Colonic mucosa (tissue), 4 donors: ENCODE data around the gene TET1. TPM values are rescaled to one million over a fixed set of nuclear protein-coding genes. Genes with fewer than 3 reads are reported as not detected.

ENCODE experiments used
- DNase-seq: peaks from one replicate; pipeline ENCODE4 v3.0.0-alpha.2; 2020
- H3K27ac ChIP-seq: fragments of 200-600 bp; one replicate; pipeline ENCODE4 v1.8.0; 2021
- H3K27me3 ChIP-seq: fragments of 200-600 bp; one replicate; pipeline ENCODE4 v1.8.0; 2021
- H3K36me3 ChIP-seq: fragments of 200-600 bp; one replicate; pipeline ENCODE4 v1.8.0; 2021
- H3K4me1 ChIP-seq: fragments of 200-600 bp; one replicate; pipeline ENCODE4 v1.8.0; 2021; ENCODE audit warnings: mild to moderate bottlenecking
- H3K4me3 ChIP-seq: fragments of 200-600 bp; one replicate; pipeline ENCODE4 v1.8.0; 2021
- H3K9ac ChIP-seq, 2 donors: one replicate each; pipeline ENCODE4 v1.7.0; 2013; ENCODE audit warnings: control low read depth in 2 of 2, low read depth in 2 of 2, low read length in 2 of 2
- H3K9me3 ChIP-seq: fragments of 200-600 bp; one replicate; pipeline ENCODE4 v1.8.0; 2021
- CTCF ChIP-seq: fragments of 200-600 bp; IDR thresholded peaks from one replicate; pipeline ENCODE4 v1.8.0; 2022; ENCODE audit warnings: antibody characterized with exemption, mild to moderate bottlenecking
- intact Hi-C: fragments of 100-400 bp; cut with DNase I; formaldehyde crosslinking; loops from one replicate; pipeline ENCODE4 v1.14.1; 2022
- total RNA-seq, 2 donors: library from RNA; stranded (reverse); fragmentation: NEBNext Ultra II Directional in 1 of 2; extraction: Animal tissue kit (Norgen Biotek cat#: 25700) in 1 of 2; gene quantifications; one replicate each; pipeline ENCODE4 v1.2.1, GENCODE V29; 2021
- donor health status: healthy.
- donor health status: DM: no; HTN: no; CAD: no.
- donor health status: DM: no; HTN: no; CAD: no.

Gene TET1
- total RNA-seq, 2 donors from 2014 or later, result 0.57 to 1.1 TPM

GRCh38 chr10:68526634-68527307 is 33.4 kb upstream of the TET1 start:
- intact Hi-C loops, result no loop called here
- peak overlapping the region; percentile 81 to 93 for H3K9ac ChIP-seq
- no peaks in the 10 kb centered on the region for H3K4me1 ChIP-seq
- no peaks in the 10 kb centered on the region for H3K9me3 ChIP-seq
- H3K27ac ChIP-seq, result peak overlapping the region; percentile 77
- no peaks in the 10 kb centered on the region for H3K36me3 ChIP-seq
- no peak for DNase-seq
- TF ChIP-seq CTCF, result no peak
- no peaks in the 10 kb centered on the region for H3K27me3 ChIP-seq
- H3K4me3 ChIP-seq, result peak overlapping the region; percentile 87

- Histone ChIP-seq H3K4me1 (no peaks in the 10 kb centered on the region), H3K9ac (no peak overlapping the region), H3K9me3 (no peaks in the 10 kb centered on the region), H3K4me3 (no peak overlapping the region), H3K27me3 (no peaks in the 10 kb centered on the region), H3K36me3 (no peaks in the 10 kb centered on the region), H3K27ac (no peak overlapping the region)
- no peak for TF ChIP-seq CTCF
- no peak for DNase-seq
- intact Hi-C loops, result no loop called here
Observed at GRCh38 chr10:68536973-68537372, 23.2 kb upstream of the TET1 start.

GRCh38 chr10:68537796-68538195 is 22.3 kb upstream of the TET1 start:
- no peak for DNase-seq
- Histone ChIP-seq H3K9me3 (no peaks in the 10 kb centered on the region), H3K9ac (no peak overlapping the region), H3K27me3 (no peaks in the 10 kb centered on the region), H3K36me3 (no peaks in the 10 kb centered on the region), H3K4me3 (no peak overlapping the region), H3K27ac (no peak overlapping the region), H3K4me1 (no peaks in the 10 kb centered on the region)
- TF ChIP-seq CTCF, result no peak
- intact Hi-C loops, result no loop called here

- Histone ChIP-seq H3K36me3 (no peaks in the 10 kb centered on the region), H3K4me1 (no peaks in the 10 kb centered on the region), H3K27ac (no peak overlapping the region), H3K9me3 (no peaks in the 10 kb centered on the region), H3K9ac (no peak overlapping the region), H3K27me3 (no peaks in the 10 kb centered on the region), H3K4me3 (no peak overlapping the region)
- no peak for TF ChIP-seq CTCF
- intact Hi-C loops, result no loop called here
- no peak for DNase-seq
Observed at GRCh38 chr10:68543004-68543918, 16.9 kb upstream of the TET1 start.

GRCh38 chr10:68550747-68551411 is 9.3 kb upstream of the TET1 start:
- intact Hi-C loops, result loop anchor here (10.0 kb wide), 1 partner anchor 164 kb away; no protein-coding TSS in a partner anchor
- no peak overlapping the region for H3K4me3 ChIP-seq
- H3K9me3 ChIP-seq, result no peaks in the 10 kb centered on the region
- no peaks in the 10 kb centered on the region for H3K27me3 ChIP-seq
- H3K4me1 ChIP-seq, result no peaks in the 10 kb centered on the region
- H3K27ac ChIP-seq, result no peak overlapping the region
- TF ChIP-seq CTCF, result peak; percentile 77
- no peak overlapping the region for H3K9ac ChIP-seq
- no peaks in the 10 kb centered on the region for H3K36me3 ChIP-seq
- DNase-seq, result peak; percentile 60
